CD4-positive, CD25-positive, alpha-beta regulatory T cell (primary cell): Measurements from ENCODE around the gene APEX1. TPM values are rescaled to one million over a fixed set of nuclear protein-coding genes. Genes with fewer than 3 reads are reported as not detected.

Experiments used
- ATAC-seq, 2 donors: fragments of 150-1000 bp; cut with Tn5 transposase; one replicate each; pipeline ENCODE4 v1.10.0; 2021; ENCODE audit warnings: low read depth in 2 of 2, moderate number of reproducible peaks in 2 of 2, moderate library complexity in 1 of 2
- DNase-seq, 3 donors: peaks; one replicate each; pipeline versions ENCODE4 v3.0.0 to v3.0.0-alpha.2; 2012 to 2022; ENCODE audit warnings: mixed read lengths in 1 of 3
- H3K27ac ChIP-seq: one replicate; pipeline ENCODE4 v1.7.0; 2013; ENCODE audit warnings: mild to moderate bottlenecking, low read length; ENCODE audit not compliant: insufficient read depth, poor library complexity, severe bottlenecking
- H3K27me3 ChIP-seq: one replicate; pipeline ENCODE4 v1.7.0; 2013; ENCODE audit warnings: low read length; ENCODE audit not compliant: control insufficient read depth, insufficient read depth
- H3K36me3 ChIP-seq: one replicate; pipeline ENCODE4 v1.7.0; 2013; ENCODE audit warnings: mild to moderate bottlenecking, low read length, moderate library complexity; ENCODE audit not compliant: control insufficient read depth, insufficient read depth
- H3K4me1 ChIP-seq: 2 replicates; pipeline ENCODE4 v1.7.0; 2013; ENCODE audit warnings: mild to moderate bottlenecking, low read length; ENCODE audit not compliant: insufficient read depth, control insufficient read depth, poor library complexity, severe bottlenecking
- H3K4me3 ChIP-seq: one replicate; pipeline ENCODE4 v1.7.0; 2013; ENCODE audit warnings: low read depth, mild to moderate bottlenecking, low read length, moderate library complexity
- H3K9me3 ChIP-seq, 2 experiments: 1 replicate in 1 of 2; 2 replicates in 1 of 2; pipeline ENCODE4 v1.7.0; 2013; ENCODE audit warnings: low read length in 2 of 2, mild to moderate bottlenecking in 1 of 2, moderate library complexity in 1 of 2; ENCODE audit not compliant: control insufficient read depth in 2 of 2
- H3K27ac Mint-ChIP-seq, 3 donors: one replicate each; pipeline ENCODE4 v1.8.0; 2020 to 2022; ENCODE audit warnings: mild to moderate bottlenecking in 3 of 3, mixed read lengths in 3 of 3, moderate library complexity in 2 of 3
- H3K27me3 Mint-ChIP-seq: one replicate; pipeline ENCODE4 v1.8.0; 2022; ENCODE audit warnings: mild to moderate bottlenecking, mixed read lengths
- H3K36me3 Mint-ChIP-seq: one replicate; pipeline ENCODE4 v1.8.0; 2020; ENCODE audit warnings: mixed read lengths
- H3K4me1 Mint-ChIP-seq, 4 donors: one replicate each; pipeline ENCODE4 v1.8.0; 2020 to 2022; ENCODE audit warnings: mixed read lengths in 4 of 4, mild to moderate bottlenecking in 1 of 4
- H3K4me3 Mint-ChIP-seq, 4 donors: one replicate each; pipeline ENCODE4 v1.8.0; 2020 to 2022; ENCODE audit warnings: mild to moderate bottlenecking in 4 of 4, mixed read lengths in 4 of 4, moderate library complexity in 3 of 4
- H3K9me3 Mint-ChIP-seq, 7 donors: one replicate each; pipeline ENCODE4 v1.8.0; 2020 to 2022; ENCODE audit warnings: mixed read lengths in 7 of 7, mild to moderate bottlenecking in 3 of 7, moderate library complexity in 2 of 7
- polyA plus RNA-seq, 4 donors: library from polyadenylated mRNA; unstranded; fragments of 300-500 nt; fragmentation: Illumina TruSeq; gene quantifications; one replicate each; pipeline ENCODE4 v1.2.3, GENCODE V29; 2021
- total RNA-seq: library from RNA; stranded (reverse); gene quantifications from one replicate; pipeline ENCODE4 v1.2.3, GENCODE V29; 2022

Gene APEX1
- total and polyA plus RNA-seq, 5 donors from 2014 or later, result 72.6 to 121 (median 89.8) TPM

GRCh38 chr14:20417250-20418186 is 37.5 kb upstream of the APEX1 start:
- Histone ChIP-seq H3K4me3 (no peak overlapping the region), H3K36me3 (no peaks in the 10 kb centered on the region), H3K27ac (no peak overlapping the region), H3K27me3 (no peaks in the 10 kb centered on the region), H3K9me3 (no peaks in the 10 kb centered on the region), H3K4me1 (peaks cover 18% of the 10 kb centered on the region)
- Mint-ChIP-seq H3K4me1 (peaks cover 9 to 17% (median 13%) of the 10 kb centered on the region in 4 donors), H3K27ac (no peak overlapping the region), H3K4me3 (no peak overlapping the region), H3K27me3 (no peaks in the 10 kb centered on the region), H3K9me3 (no peaks in the 10 kb centered on the region), H3K36me3 (no peaks in the 10 kb centered on the region)
- no peak for ATAC-seq
- DNase-seq, result no peak

- Mint-ChIP-seq H3K27me3 (no peaks in the 10 kb centered on the region), H3K36me3 (no peaks in the 10 kb centered on the region), H3K4me1 (peaks cover 6 to 16% (median 13%) of the 10 kb centered on the region in 4 donors), H3K4me3 (no peak overlapping the region), H3K27ac (no peak overlapping the region), H3K9me3 (no peaks in the 10 kb centered on the region)
- Histone ChIP-seq H3K36me3 (no peaks in the 10 kb centered on the region), H3K9me3 (no peaks in the 10 kb centered on the region), H3K27me3 (no peaks in the 10 kb centered on the region), H3K27ac (no peak overlapping the region), H3K4me1 (peaks cover 13% of the 10 kb centered on the region), H3K4me3 (no peak overlapping the region)
- no peak for ATAC-seq
- no peak for DNase-seq
These were observed 36.5 kb upstream of the APEX1 start for GRCh38 chr14:20418501-20418909.

GRCh38 chr14:20419419-20419818 is 35.6 kb upstream of the APEX1 start:
- H3K9me3 Mint-ChIP-seq, result no peaks in the 10 kb centered on the region
- Histone ChIP-seq H3K36me3 (no peaks in the 10 kb centered on the region), H3K4me3 (no peak overlapping the region), H3K4me1 (peaks cover 4% of the 10 kb centered on the region), H3K9me3 (no peaks in the 10 kb centered on the region), H3K27me3 (no peaks in the 10 kb centered on the region), H3K27ac (no peak overlapping the region)
- H3K4me1 Mint-ChIP-seq, result peaks cover 0 to 8% (median 6%) of the 10 kb centered on the region in 4 donors
- ATAC-seq (no peak), DNase-seq (no peak)
- no peak overlapping the region for H3K27ac Mint-ChIP-seq
- H3K36me3 Mint-ChIP-seq, result no peaks in the 10 kb centered on the region
- peak overlapping the region in 1 of 4 donors; percentile 23 for H3K4me3 Mint-ChIP-seq
- H3K27me3 Mint-ChIP-seq, result no peaks in the 10 kb centered on the region

DNA sequence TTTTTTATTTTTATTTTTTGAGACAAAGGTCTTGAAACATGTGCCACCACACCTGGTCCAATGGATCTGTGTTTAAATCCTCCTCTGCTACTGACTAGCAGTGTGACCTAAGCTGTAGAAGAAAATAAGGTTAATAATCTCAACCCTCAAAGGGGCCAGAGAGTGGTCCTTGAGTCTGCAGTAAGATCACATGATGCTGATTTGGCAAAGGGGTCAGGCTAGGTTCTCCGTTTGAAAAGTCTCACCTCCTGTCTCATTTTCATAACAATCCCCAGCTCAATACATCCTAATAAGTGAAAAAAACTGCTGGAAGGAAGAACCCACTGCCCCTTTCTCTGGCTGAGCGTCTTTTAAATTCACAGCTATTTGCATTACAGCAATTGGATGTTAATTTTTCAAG is 33.8 kb upstream of the APEX1 start:
- no peak overlapping the region for H3K4me3 Mint-ChIP-seq
- H3K4me1 Mint-ChIP-seq, result no peaks in the 10 kb centered on the region
- no peak overlapping the region for H3K4me3 ChIP-seq
- H3K36me3 Mint-ChIP-seq, result no peaks in the 10 kb centered on the region
- no peak overlapping the region for H3K27ac ChIP-seq
- no peaks in the 10 kb centered on the region for H3K9me3 ChIP-seq
- H3K27me3 ChIP-seq, result no peaks in the 10 kb centered on the region
- no peaks in the 10 kb centered on the region for H3K27me3 Mint-ChIP-seq
- no peaks in the 10 kb centered on the region for H3K36me3 ChIP-seq
- DNase-seq (no peak), ATAC-seq (no peak)
- no peaks in the 10 kb centered on the region for H3K4me1 ChIP-seq
- H3K9me3 Mint-ChIP-seq, result no peaks in the 10 kb centered on the region
- H3K27ac Mint-ChIP-seq, result no peak overlapping the region

GRCh38 chr14:20422886-20423285 is 32.1 kb upstream of the APEX1 start:
- H3K27me3 ChIP-seq, result no peaks in the 10 kb centered on the region
- H3K4me3 ChIP-seq, result no peak overlapping the region
- H3K36me3 ChIP-seq, result no peaks in the 10 kb centered on the region
- no peaks in the 10 kb centered on the region for H3K9me3 ChIP-seq
- H3K36me3 Mint-ChIP-seq, result no peaks in the 10 kb centered on the region
- no peaks in the 10 kb centered on the region for H3K9me3 Mint-ChIP-seq
- peaks cover 0 to 8% (median 8%) of the 10 kb centered on the region in 4 donors for H3K4me1 Mint-ChIP-seq
- no peak overlapping the region for H3K27ac ChIP-seq
- no peaks in the 10 kb centered on the region for H3K27me3 Mint-ChIP-seq
- ATAC-seq (no peak), DNase-seq (no peak)
- peak overlapping the region in 1 of 3 donors; percentile 47 for H3K27ac Mint-ChIP-seq
- peaks cover 8% of the 10 kb centered on the region for H3K4me1 ChIP-seq
- H3K4me3 Mint-ChIP-seq, result no peak overlapping the region

DNA sequence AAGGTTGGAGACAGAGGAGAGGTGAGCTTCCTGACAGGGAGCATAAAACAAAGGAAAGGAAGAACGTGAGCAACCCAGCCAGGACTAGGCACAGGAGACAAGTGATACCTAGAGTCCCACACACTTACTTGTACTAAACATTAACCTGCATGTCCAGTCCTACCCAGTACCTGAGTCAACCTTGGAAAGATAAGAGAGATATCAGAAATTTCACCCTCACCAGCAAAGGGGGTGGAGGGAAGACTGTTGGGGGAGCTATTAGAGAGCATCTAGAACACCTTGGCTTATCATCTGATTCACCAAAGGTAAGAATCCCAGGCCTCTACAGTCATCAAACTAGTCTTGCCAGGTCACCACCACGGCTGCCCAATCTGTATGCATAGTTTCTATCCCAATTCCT is 30.2 kb upstream of the APEX1 start:
- Mint-ChIP-seq H3K4me1 (peaks cover 0 to 24% (median 14%) of the 10 kb centered on the region in 4 donors), H3K36me3 (no peaks in the 10 kb centered on the region), H3K4me3 (no peak overlapping the region), H3K27ac (peak overlapping the region in 1 of 3 donors; percentile 54), H3K9me3 (no peaks in the 10 kb centered on the region), H3K27me3 (no peaks in the 10 kb centered on the region)
- no peaks in the 10 kb centered on the region for H3K9me3 ChIP-seq
- no peaks in the 10 kb centered on the region for H3K27me3 ChIP-seq
- H3K4me3 ChIP-seq, result no peak overlapping the region
- ATAC-seq (no peak), DNase-seq (no peak)
- H3K27ac ChIP-seq, result no peak overlapping the region
- peaks cover 15% of the 10 kb centered on the region for H3K4me1 ChIP-seq
- no peaks in the 10 kb centered on the region for H3K36me3 ChIP-seq

- peak overlapping the region in 1 of 4 donors; percentile 1 for H3K4me3 Mint-ChIP-seq
- peak in 1 of 3 donors; percentile 55 for DNase-seq
- no peaks in the 10 kb centered on the region for H3K27me3 Mint-ChIP-seq
- Histone ChIP-seq H3K36me3 (no peaks in the 10 kb centered on the region), H3K4me1 (peaks cover 15% of the 10 kb centered on the region), H3K27me3 (no peaks in the 10 kb centered on the region), H3K27ac (no peak overlapping the region), H3K4me3 (no peak overlapping the region), H3K9me3 (no peaks in the 10 kb centered on the region)
- H3K36me3 Mint-ChIP-seq, result no peaks in the 10 kb centered on the region
- peak; percentile 28 to 44 for ATAC-seq
- peak overlapping the region in 2 of 3 donors; percentile 55 to 75 for H3K27ac Mint-ChIP-seq
- H3K9me3 Mint-ChIP-seq, result no peaks in the 10 kb centered on the region
- H3K4me1 Mint-ChIP-seq, result peaks cover 0 to 24% (median 14%) of the 10 kb centered on the region in 4 donors
These were observed 27.6 kb upstream of the APEX1 start for GRCh38 chr14:20427231-20428009.
